Endodermal cell (in vitro differentiated cells): ENCODE results near the gene PRICKLE2. TPM values are rescaled to one million over a fixed set of nuclear protein-coding genes. Genes with fewer than 3 reads are reported as not detected.

Experiments used
- DNase-seq: peaks from one replicate; pipeline ENCODE4 v3.0.0-alpha.2; 2017
- H3K27ac ChIP-seq: 2 replicates; pipeline ENCODE4 v1.5.1; 2013; ENCODE audit warnings: mild to moderate bottlenecking, low read depth, low read length, moderate library complexity
- H3K27me3 ChIP-seq: 2 replicates; pipeline ENCODE4 v1.6.1; 2013; ENCODE audit warnings: mild to moderate bottlenecking, low read length, moderate library complexity; ENCODE audit not compliant: insufficient read depth, control insufficient read depth, poor library complexity, severe bottlenecking
- H3K36me3 ChIP-seq: 2 replicates; pipeline ENCODE4 v1.7.0; 2013; ENCODE audit warnings: mild to moderate bottlenecking, low read length, moderate library complexity; ENCODE audit not compliant: control insufficient read depth, insufficient read depth
- H3K4me1 ChIP-seq: one replicate; pipeline ENCODE4 v1.7.0; 2013; ENCODE audit warnings: low read length; ENCODE audit not compliant: control insufficient read depth, insufficient read depth
- H3K4me3 ChIP-seq: 2 replicates; pipeline ENCODE4 v1.5.1; 2013; ENCODE audit warnings: mild to moderate bottlenecking, low read length, moderate library complexity
- H3K9ac ChIP-seq: 2 replicates; pipeline ENCODE4 v1.6.1; 2013; ENCODE audit warnings: mild to moderate bottlenecking, low read length, moderate library complexity; ENCODE audit not compliant: poor library complexity, severe bottlenecking; ENCODE audit errors: extremely low read depth
- H3K9me3 ChIP-seq: 2 replicates; pipeline ENCODE4 v1.6.1; 2013; ENCODE audit warnings: mild to moderate bottlenecking, low read length, moderate library complexity; ENCODE audit not compliant: control insufficient read depth
- H3K27ac Mint-ChIP-seq: 2 replicates; pipeline ENCODE4 v1.8.0; 2020; ENCODE audit warnings: mixed read lengths
- H3K27me3 Mint-ChIP-seq: 2 replicates; pipeline ENCODE4 v1.8.0; 2021; ENCODE audit warnings: mild to moderate bottlenecking, mixed read lengths; ENCODE audit not compliant: insufficient read depth
- H3K36me3 Mint-ChIP-seq: 2 replicates; pipeline ENCODE4 v1.8.0; 2020; ENCODE audit warnings: low read depth, mixed read lengths
- H3K4me1 Mint-ChIP-seq: 2 replicates; pipeline ENCODE4 v1.8.0; 2020; ENCODE audit warnings: mixed read lengths
- H3K4me3 Mint-ChIP-seq: 2 replicates; pipeline ENCODE4 v1.8.0; 2020; ENCODE audit warnings: mild to moderate bottlenecking, moderate library complexity, mixed read lengths
- H3K9me3 Mint-ChIP-seq: 2 replicates; pipeline ENCODE4 v1.8.0; 2020; ENCODE audit warnings: mild to moderate bottlenecking, mixed read lengths
- WGBS, 2 experiments: methylation state at CpG; one replicate each; pipeline versions ENCODE4 v1.1.5 to v1.1.7; 2013; ENCODE audit warnings: missing lambda C conversion rate in 2 of 2, mixed read lengths in 1 of 2; ENCODE audit not compliant: insufficient coverage in 1 of 2, insufficient read length in 1 of 2; 5-methylcytosine and 5-hydroxymethylcytosine counted together
- total RNA-seq, 2 donors: library from RNA; stranded (reverse); fragmentation: NEBNext Ultra II Directional in 1 of 2; extraction: Animal tissue kit (Norgen Biotek cat#: 25700) in 1 of 2; gene quantifications; 2 replicates in 1 of 2; 3 replicates in 1 of 2; pipeline ENCODE4 v1.2.1, GENCODE V29; 2021
- TF ChIP-seq, protein P1 (sequence below): fragments of 200-600 bp; sonication (generic); conservative IDR thresholded peaks from 2 replicates; pipeline ENCODE4 v1.5.0; 2021; ENCODE audit warnings: antibody characterized with exemption, mild to moderate bottlenecking

Gene PRICKLE2
- total RNA-seq, 2 donors from 2014 or later: 8.5 to 10.4 TPM

DNA sequence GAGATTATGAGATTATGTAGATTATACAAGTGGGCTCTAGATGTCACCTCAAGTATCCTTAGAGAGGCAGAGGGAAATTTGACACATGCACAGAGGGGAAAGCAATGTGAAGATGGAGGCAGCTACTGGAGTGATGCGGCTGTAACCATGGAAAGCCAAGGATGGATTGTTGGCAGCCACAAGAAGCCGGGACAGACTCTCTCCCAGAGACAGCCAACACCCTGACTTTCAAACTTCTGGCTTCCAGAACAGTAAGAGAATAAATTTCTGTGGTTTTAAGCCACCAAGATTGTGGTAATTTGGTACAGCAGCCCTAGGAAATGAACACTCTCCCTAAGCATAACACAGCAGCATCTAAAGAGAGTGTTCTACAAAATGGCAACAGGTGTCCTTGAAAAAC lies 34.4 kb upstream of the PRICKLE2 start:
- TF ChIP-seq, protein P1, sequence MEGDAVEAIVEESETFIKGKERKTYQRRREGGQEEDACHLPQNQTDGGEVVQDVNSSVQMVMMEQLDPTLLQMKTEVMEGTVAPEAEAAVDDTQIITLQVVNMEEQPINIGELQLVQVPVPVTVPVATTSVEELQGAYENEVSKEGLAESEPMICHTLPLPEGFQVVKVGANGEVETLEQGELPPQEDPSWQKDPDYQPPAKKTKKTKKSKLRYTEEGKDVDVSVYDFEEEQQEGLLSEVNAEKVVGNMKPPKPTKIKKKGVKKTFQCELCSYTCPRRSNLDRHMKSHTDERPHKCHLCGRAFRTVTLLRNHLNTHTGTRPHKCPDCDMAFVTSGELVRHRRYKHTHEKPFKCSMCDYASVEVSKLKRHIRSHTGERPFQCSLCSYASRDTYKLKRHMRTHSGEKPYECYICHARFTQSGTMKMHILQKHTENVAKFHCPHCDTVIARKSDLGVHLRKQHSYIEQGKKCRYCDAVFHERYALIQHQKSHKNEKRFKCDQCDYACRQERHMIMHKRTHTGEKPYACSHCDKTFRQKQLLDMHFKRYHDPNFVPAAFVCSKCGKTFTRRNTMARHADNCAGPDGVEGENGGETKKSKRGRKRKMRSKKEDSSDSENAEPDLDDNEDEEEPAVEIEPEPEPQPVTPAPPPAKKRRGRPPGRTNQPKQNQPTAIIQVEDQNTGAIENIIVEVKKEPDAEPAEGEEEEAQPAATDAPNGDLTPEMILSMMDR: no peak
- Mint-ChIP-seq H3K36me3 (peaks cover 2% of the 10 kb centered on the region), H3K9me3 (no peaks in the 10 kb centered on the region), H3K4me1 (peaks cover 5% of the 10 kb centered on the region), H3K27ac (no peak overlapping the region), H3K27me3 (no peaks in the 10 kb centered on the region), H3K4me3 (no peak overlapping the region)
- 96 to 100% methylated on average over 1 to 2 of the region's 2 CpGs for WGBS, 2 experiments
- Histone ChIP-seq H3K36me3 (no peaks in the 10 kb centered on the region), H3K27ac (no peak overlapping the region), H3K4me3 (no peak overlapping the region), H3K27me3 (no peaks in the 10 kb centered on the region), H3K9ac (no peak overlapping the region), H3K9me3 (peaks cover 4% of the 10 kb centered on the region), H3K4me1 (no peaks in the 10 kb centered on the region)
- DNase-seq: no peak

DNA sequence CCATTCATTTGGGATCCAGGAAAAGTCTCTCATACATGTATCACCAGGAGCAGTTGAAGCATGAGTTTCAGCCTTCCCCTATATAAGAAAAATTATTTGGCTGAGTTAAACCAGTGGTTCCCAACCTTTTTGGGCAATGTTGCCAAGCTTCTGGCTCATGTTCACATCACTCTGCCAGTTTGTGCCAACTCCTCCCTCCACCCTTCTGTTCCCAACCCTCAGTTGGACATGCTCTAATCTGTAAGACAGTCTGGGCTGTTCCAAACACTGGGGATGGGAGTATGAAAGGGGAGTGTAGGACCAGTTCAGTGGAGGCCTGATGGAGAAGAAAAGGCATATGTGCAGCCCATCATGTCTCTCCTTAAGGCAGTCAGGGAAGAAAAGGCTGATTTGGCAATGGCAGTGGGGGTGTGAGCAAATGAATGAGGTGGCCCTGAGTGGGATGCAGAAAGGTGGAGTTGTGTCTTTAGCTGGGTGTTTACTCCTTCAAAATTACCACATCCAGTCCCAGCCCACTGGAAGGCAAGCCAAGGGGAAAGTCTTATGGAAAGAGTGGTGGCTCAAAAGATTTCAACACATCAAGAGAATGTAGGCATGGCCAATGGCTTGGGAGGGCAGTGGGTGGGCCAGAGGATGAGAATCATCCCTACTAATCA lies 32.0 kb upstream of the PRICKLE2 start:
- no peaks in the 10 kb centered on the region for H3K27me3 ChIP-seq

DNA sequence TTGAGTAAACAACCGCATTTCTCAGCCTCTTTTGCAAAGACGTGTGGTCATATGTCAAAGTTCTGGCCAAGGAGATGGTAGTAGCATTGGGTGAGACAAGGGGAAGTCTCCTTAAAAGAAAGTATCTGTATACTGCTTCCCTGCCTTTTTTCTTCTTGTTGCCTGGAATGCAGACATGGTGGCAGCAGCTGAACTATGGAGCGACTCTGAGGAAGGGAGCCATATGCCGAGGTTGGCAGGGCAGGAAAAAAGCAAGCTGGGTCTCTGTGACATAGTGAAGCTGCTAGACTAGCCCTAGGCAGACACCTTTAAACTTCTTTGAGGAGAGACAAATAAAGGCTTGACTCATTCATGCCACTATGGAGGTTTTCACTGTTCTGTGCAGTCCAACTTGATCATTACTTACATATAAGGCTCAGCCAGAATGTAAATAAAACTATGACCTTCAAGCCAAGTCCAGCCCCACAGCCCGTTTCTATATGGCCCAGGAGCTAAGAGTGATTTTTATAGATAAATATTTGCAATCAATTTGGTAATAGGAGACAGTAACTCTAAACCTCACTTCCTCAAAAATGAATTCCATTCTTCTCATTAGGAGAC lies 30.6 kb upstream of the PRICKLE2 start:
- H3K27me3 ChIP-seq: no peaks in the 10 kb centered on the region
- no peak overlapping the region for H3K4me3 ChIP-seq
- 90 to 95% methylated on average over 2 to 5 of the region's 5 CpGs for WGBS, 2 experiments
- no peak overlapping the region for H3K27ac Mint-ChIP-seq
- no peak overlapping the region for H3K9ac ChIP-seq
- TF ChIP-seq, protein P1: no peak
- peaks cover 7% of the 10 kb centered on the region for H3K4me1 Mint-ChIP-seq
- H3K27me3 Mint-ChIP-seq: no peaks in the 10 kb centered on the region
- H3K27ac ChIP-seq: no peak overlapping the region
- no peaks in the 10 kb centered on the region for H3K9me3 ChIP-seq
- no peak overlapping the region for H3K4me3 Mint-ChIP-seq
- no peak for DNase-seq
- no peaks in the 10 kb centered on the region for H3K9me3 Mint-ChIP-seq
- no peaks in the 10 kb centered on the region for H3K36me3 ChIP-seq
- H3K4me1 ChIP-seq: no peaks in the 10 kb centered on the region
- peaks cover 2% of the 10 kb centered on the region for H3K36me3 Mint-ChIP-seq

More for the DNA sequence above, 32.0 kb upstream of the PRICKLE2 start:
- Mint-ChIP-seq H3K27ac (no peak overlapping the region), H3K9me3 (no peaks in the 10 kb centered on the region), H3K36me3 (peaks cover 2% of the 10 kb centered on the region), H3K4me1 (peaks cover 7% of the 10 kb centered on the region), H3K27me3 (no peaks in the 10 kb centered on the region), H3K4me3 (no peak overlapping the region)
- H3K9ac ChIP-seq: no peak overlapping the region
- H3K4me3 ChIP-seq: no peak overlapping the region
- TF ChIP-seq, protein P1: no peak
- H3K9me3 ChIP-seq: no peaks in the 10 kb centered on the region
- DNase-seq: no peak
- no peaks in the 10 kb centered on the region for H3K4me1 ChIP-seq
- no peaks in the 10 kb centered on the region for H3K36me3 ChIP-seq
- H3K27ac ChIP-seq: no peak overlapping the region
